HCT116 (cell line): ENCODE data around the gene CACNA1E. TPM values are rescaled to one million over a fixed set of nuclear protein-coding genes. Genes with fewer than 3 reads are reported as not detected.

Source experiments
- ATAC-seq: fragments of 200-7000 bp; cut with Tn5 transposase; 2 replicates; pipeline ENCODE4 v1.9.1; 2020; ENCODE audit warnings: mild to moderate bottlenecking, moderate library complexity
- BruUV-seq: library from RNA; stranded (reverse); fragments of 400-500 nt; replicated peaks from 2 replicates; lab custom pipeline; 2021; lab: Mats Ljungman, UMichigan
- CTCF ChIA-PET: fragments of 300-600 bp; sonication (Branson Sonifier 250); formaldehyde crosslinking; loops from one replicate; lab custom pipeline; 2021; ENCODE audit warnings: antibody characterized with exemption; lab: Charles Lee
- POLR2A ChIA-PET: fragments of 300-600, 350-600 bp; sonication (Branson Sonifier 250); formaldehyde crosslinking; loops from one replicate; lab custom pipeline; 2021; ENCODE audit warnings: antibody characterized with exemption; lab: Charles Lee
- RAD21 ChIA-PET, 2 experiments: fragments of 300-600 bp; sonication (Branson Sonifier 250); formaldehyde crosslinking; loops; one replicate each; lab custom pipeline; 2023; ENCODE audit warnings: low total read pairs in 2 of 2; ENCODE audit not compliant: uncharacterized antibody in 2 of 2, unreplicated experiment in 2 of 2, low non-redundant PET in 1 of 2; lab: Charles Lee
- DNase-seq: peaks from one replicate; pipeline ENCODE4 v3.0.0-alpha.2; 2010; ENCODE audit warnings: low read depth, low spot score
- H2AFZ ChIP-seq: fragments of 200-600 bp; shearing (Covaris generic), sonication (generic); 2 replicates; pipeline ENCODE4 v1.6.1; 2017; ENCODE audit warnings: low read depth, mixed run types, mixed read lengths, antibody characterized with exemption, low read length; ENCODE audit not compliant: poor library complexity, severe bottlenecking
- H3K27ac ChIP-seq: 2 replicates; pipeline ENCODE4 v1.5.1; 2012; ENCODE audit warnings: low read depth, low read length
- H3K27me3 ChIP-seq: fragments of 200-600 bp; sonication (generic); 2 replicates; pipeline ENCODE4 v1.6.1; 2016; ENCODE audit warnings: mixed run types, low read length, mixed read lengths; ENCODE audit not compliant: insufficient read depth
- H3K36me3 ChIP-seq, 2 experiments: fragments of 200-500 bp in 1 of 2; fragments of 200-600 bp in 1 of 2; sonication (Bioruptor generic) in 1 of 2; sonication (generic) in 1 of 2; 2 replicates each; pipeline versions ENCODE4 v1.5.1 to v1.6.1; 2014 to 2016; ENCODE audit warnings: low read length in 2 of 2, inconsistent platforms in 1 of 2, mixed read lengths in 1 of 2, mixed run types in 1 of 2; ENCODE audit not compliant: insufficient read depth in 2 of 2, control insufficient read depth in 1 of 2
- H3K4me1 ChIP-seq, 2 experiments: fragments of 200-600 bp in 1 of 2; sonication (generic) in 1 of 2; 2 replicates each; pipeline versions ENCODE4 v1.5.1 to v1.6.1; 2012 to 2017; ENCODE audit warnings: low read length in 2 of 2, inconsistent platforms in 1 of 2, mild to moderate bottlenecking in 1 of 2, mixed read lengths in 1 of 2, mixed run types in 1 of 2, moderate library complexity in 1 of 2; ENCODE audit not compliant: insufficient read depth in 2 of 2, control insufficient read depth in 1 of 2
- H3K4me2 ChIP-seq: fragments of 200-600 bp; sonication (generic); 2 replicates; pipeline ENCODE4 v1.6.1; 2017; ENCODE audit warnings: mixed run types, low read length, mixed read lengths
- H3K4me3 ChIP-seq, 2 experiments: fragments of 200-600 bp in 1 of 2; sonication (generic) in 1 of 2; replicated peaks in 1 of 2; 2 replicates each; pipeline ENCODE4 v1.5.1; 2011 to 2016; ENCODE audit warnings: low read length in 2 of 2, control low read depth in 1 of 2, low read depth in 1 of 2, mild to moderate bottlenecking in 1 of 2, mixed read lengths in 1 of 2, mixed run types in 1 of 2
- H3K79me2 ChIP-seq: fragments of 200-600 bp; sonication (generic); 2 replicates; pipeline ENCODE4 v1.6.1; 2017; ENCODE audit warnings: mild to moderate bottlenecking, mixed run types, low read length, moderate library complexity, mixed read lengths; ENCODE audit not compliant: insufficient read depth
- H3K9ac ChIP-seq: fragments of 200-600 bp; sonication (generic); 2 replicates; pipeline ENCODE4 v1.6.1; 2016; ENCODE audit warnings: low read length, mixed read lengths
- H3K9me2 ChIP-seq: fragments of 200-600 bp; sonication (generic), shearing (Covaris generic); 2 replicates; pipeline ENCODE4 v1.6.1; 2017; ENCODE audit warnings: mixed run types, mild to moderate bottlenecking, moderate library complexity; ENCODE audit not compliant: insufficient read depth
- H3K9me3 ChIP-seq, 2 experiments: fragments of 200-500 bp in 1 of 2; fragments of 200-600 bp in 1 of 2; sonication (Bioruptor generic) in 1 of 2; sonication (generic) in 1 of 2; 2 replicates each; pipeline ENCODE4 v1.6.1; 2014 to 2017; ENCODE audit warnings: low read length in 2 of 2, mixed read lengths in 2 of 2, inconsistent platforms in 1 of 2, low read depth in 1 of 2, mild to moderate bottlenecking in 1 of 2, mixed run types in 1 of 2, moderate library complexity in 1 of 2; ENCODE audit not compliant: control insufficient read depth in 1 of 2, insufficient read depth in 1 of 2
- H4K20me1 ChIP-seq: fragments of 200-600 bp; sonication (generic), shearing (Covaris generic); 2 replicates; pipeline ENCODE4 v1.6.1; 2017; ENCODE audit warnings: mixed run types, mild to moderate bottlenecking, moderate library complexity; ENCODE audit not compliant: insufficient read depth
- CBX3 ChIP-seq: IDR thresholded peaks from 2 replicates; pipeline ENCODE4 v1.6.1; 2012; ENCODE audit warnings: low read depth
- CTCF ChIP-seq, 3 experiments: fragments of 200-600 bp in 1 of 3; sonication (generic) in 1 of 3; IDR thresholded peaks in 2 of 3; conservative IDR thresholded peaks in 1 of 3; 2 replicates each; pipeline ENCODE4 v1.5.1; 2012 to 2017; ENCODE audit warnings: low read depth in 2 of 3, low read length in 2 of 3, antibody characterized with exemption in 1 of 3, borderline replicate concordance in 1 of 3, control low read depth in 1 of 3, mild to moderate bottlenecking in 1 of 3, mixed read lengths in 1 of 3, mixed run types in 1 of 3, moderate library complexity in 1 of 3; ENCODE audit not compliant: insufficient read depth in 1 of 3
- EGR1 ChIP-seq: IDR thresholded peaks from 2 replicates; pipeline ENCODE4 v1.6.1; 2012; ENCODE audit warnings: low read depth
- ELF1 ChIP-seq: IDR thresholded peaks from 2 replicates; pipeline ENCODE4 v1.6.1; 2012; ENCODE audit warnings: low read depth, borderline replicate concordance
- EZH2 ChIP-seq: fragments of 200-600 bp; sonication (generic); IDR thresholded peaks from 2 replicates; pipeline ENCODE4 v1.6.1; 2017; ENCODE audit warnings: antibody characterized with exemption, mixed run types
- EZH2phosphoT487 ChIP-seq: fragments of 200-600 bp; IDR thresholded peaks from 2 replicates; pipeline ENCODE4 v1.6.1; 2018; ENCODE audit warnings: antibody characterized with exemption, borderline replicate concordance
- FOSL1 ChIP-seq: IDR thresholded peaks from 2 replicates; pipeline ENCODE4 v1.6.1; 2012; ENCODE audit warnings: low read depth
- MAX ChIP-seq: IDR thresholded peaks from 2 replicates; pipeline ENCODE4 v1.6.1; 2012
- RAD21 ChIP-seq: IDR thresholded peaks from 2 replicates; pipeline ENCODE4 v1.6.1; 2012; ENCODE audit warnings: low read depth, mild to moderate bottlenecking
- REST ChIP-seq: IDR thresholded peaks from 2 replicates; pipeline ENCODE4 v1.6.1; 2012; ENCODE audit warnings: low read depth
- SIN3A ChIP-seq: IDR thresholded peaks from 2 replicates; pipeline ENCODE4 v1.6.1; 2012; ENCODE audit warnings: low read depth
- SP1 ChIP-seq: IDR thresholded peaks from 2 replicates; pipeline ENCODE4 v1.6.1; 2012; ENCODE audit warnings: low read depth
- SRF ChIP-seq: IDR thresholded peaks from 2 replicates; pipeline ENCODE4 v1.6.1; 2012; ENCODE audit warnings: low read depth
- TCF7L2 ChIP-seq: IDR thresholded peaks from 2 replicates; pipeline ENCODE4 v1.7.0; 2011; ENCODE audit warnings: borderline replicate concordance, inconsistent platforms; ENCODE audit not compliant: insufficient read depth, insufficient read length; ENCODE audit errors: extremely low read depth
- ZBTB33 ChIP-seq: IDR thresholded peaks from 2 replicates; pipeline ENCODE4 v1.6.1; 2011; ENCODE audit warnings: mild to moderate bottlenecking, low read length, moderate library complexity; ENCODE audit not compliant: insufficient replicate concordance; ENCODE audit errors: extremely low read depth
- ZNF274 ChIP-seq: fragments of 200-500 bp; sonication (Bioruptor generic); IDR thresholded peaks from 2 replicates; pipeline ENCODE4 v1.6.1; 2014; ENCODE audit warnings: mild to moderate bottlenecking, low read depth, low read length, inconsistent platforms
- intact Hi-C: fragments of 100-400 bp; cut with micrococcal nuclease; formaldehyde crosslinking; loops from 2 replicates; pipeline ENCODE4 v1.10.0; 2022
- total RNA-seq: library from RNA; stranded (reverse); gene quantifications from one replicate; pipeline ENCODE4 v1.2.1, GENCODE V29; 2021; ENCODE audit not compliant: unreplicated experiment

Gene CACNA1E
- total RNA-seq, 1 experiment from 2014 or later: 0.02 TPM

- TF ChIP-seq TCF7L2 (no peak), EZH2phosphoT487 (no peak), ELF1 (no peak), EGR1 (no peak), FOSL1 (no peak)
Observed at GRCh38 chr1:181718034-181718433, 234.7 kb downstream of the CACNA1E start (continued).

GRCh38 chr1:181726320-181727012, 243.1 kb downstream of the CACNA1E start:
- no peak for ATAC-seq
- no TSS peak for BruUV-seq
- no peaks in the 10 kb centered on the region for H3K79me2 ChIP-seq
- H3K9me3 ChIP-seq: no peaks in the 10 kb centered on the region
- intact Hi-C loops: no loop called here
- H3K4me1 ChIP-seq: no peaks in the 10 kb centered on the region
- TF ChIP-seq SP1 (no peak), ZNF274 (no peak), MAX (no peak), EGR1 (no peak), SIN3A (no peak), CTCF (IDR thresholded peaks at IDR 0.05 in 2 of 3, conservative IDR thresholded peaks at IDR 0.05 in 1 of 3; ENCODE audit: borderline replicate concordance in 1 of 3, insufficient read depth in 1 of 3, low read depth in 2 of 3, low read length in 2 of 3) (no peak), REST (no peak), SRF (no peak), RAD21 (no peak), TCF7L2 (no peak), EZH2 (no peak), CBX3 (no peak), ZBTB33 (no peak), FOSL1 (no peak)
- H3K27me3 ChIP-seq: peaks cover 27% of the 10 kb centered on the region
- H2AFZ ChIP-seq: no peak overlapping the region
- CTCF ChIA-PET: no interaction called here
- H3K9me2 ChIP-seq: no peaks in the 10 kb centered on the region
- H3K4me3 ChIP-seq: no peak overlapping the region
- no peak overlapping the region for H3K27ac ChIP-seq
- RAD21 ChIA-PET: no interaction called here
- H3K36me3 ChIP-seq: no peaks in the 10 kb centered on the region
- POLR2A ChIA-PET: no interaction called here
- H3K4me2 ChIP-seq: no peak overlapping the region
- no peaks in the 10 kb centered on the region for H4K20me1 ChIP-seq
- DNase-seq: no peak
- H3K9ac ChIP-seq: no peak overlapping the region
